GM03348 (cell line): ENCODE measurements around the gene TBX15.
A peak's percentile ranks its signal among the peaks of the same experiment; 100 is the strongest.
"Not testable (repeated sequence)": the region's sequence is repeated elsewhere in the genome, so short reads cannot be mapped to it uniquely, and the experiment has no call there.

Source experiments
- DNase-seq: peaks from one replicate; pipeline ENCODE4 v3.0.0; 2012; ENCODE audit warnings: low spot score

TBX15 gene

DNA sequence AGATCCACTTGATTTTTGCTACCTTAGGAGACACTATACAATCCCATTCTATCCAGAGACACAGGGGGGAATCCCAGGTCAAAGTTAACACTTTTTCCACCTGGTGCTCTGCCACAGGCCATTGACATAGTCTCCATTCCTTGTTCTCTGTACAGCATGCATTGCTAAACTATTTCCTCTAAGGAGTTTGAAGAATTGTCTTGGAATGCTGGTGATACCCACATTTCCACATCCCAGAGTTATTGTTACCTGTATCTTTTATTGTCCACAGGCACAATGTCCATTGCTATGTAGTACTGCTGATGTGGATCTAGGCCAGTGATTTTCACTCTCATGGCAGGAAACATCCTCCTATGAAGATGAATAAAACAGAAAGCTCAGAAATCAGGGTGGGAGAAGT is 61.9 kb downstream of the TBX15 start:
- no peak for DNase-seq

DNA sequence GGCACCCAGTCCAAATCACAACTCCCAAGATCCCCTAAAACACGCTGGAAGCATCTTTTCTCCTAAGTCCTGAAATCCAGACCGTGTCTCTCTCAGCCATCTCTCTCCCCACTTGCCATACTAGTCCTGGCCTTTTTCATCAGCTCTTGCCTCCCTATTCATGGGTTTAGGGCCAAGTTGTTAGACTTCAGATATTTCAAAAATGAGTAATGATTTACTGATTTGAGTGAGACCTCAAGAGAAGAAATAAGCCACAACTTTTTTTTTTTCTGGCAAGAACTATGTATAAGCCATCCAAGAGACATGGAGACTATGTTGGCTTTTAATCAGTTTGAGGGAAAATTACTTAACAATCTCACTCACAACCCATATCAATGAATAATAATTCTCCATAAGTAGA is 62.5 kb downstream of the TBX15 start:
- DNase-seq: no peak

DNA sequence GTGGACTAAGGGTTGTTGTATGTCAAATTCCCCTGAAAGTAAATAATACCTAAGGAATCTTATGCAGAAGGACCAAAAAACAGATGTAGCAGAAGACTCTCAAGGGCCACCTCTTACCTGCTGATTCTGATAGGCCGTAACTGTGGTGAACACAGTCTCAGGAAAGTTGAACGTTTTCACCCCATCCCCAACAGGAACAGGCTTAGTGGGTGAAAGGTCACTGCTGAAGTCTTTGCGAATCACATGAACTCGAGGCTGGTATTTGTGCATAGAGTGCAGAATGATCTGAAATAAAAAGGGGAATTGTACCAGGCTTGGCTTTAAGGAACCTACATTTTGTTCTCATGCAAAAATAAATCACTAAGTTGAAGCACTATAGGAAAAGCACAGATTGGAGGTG is 64.8 kb downstream of the TBX15 start:
- no peak for DNase-seq

DNA sequence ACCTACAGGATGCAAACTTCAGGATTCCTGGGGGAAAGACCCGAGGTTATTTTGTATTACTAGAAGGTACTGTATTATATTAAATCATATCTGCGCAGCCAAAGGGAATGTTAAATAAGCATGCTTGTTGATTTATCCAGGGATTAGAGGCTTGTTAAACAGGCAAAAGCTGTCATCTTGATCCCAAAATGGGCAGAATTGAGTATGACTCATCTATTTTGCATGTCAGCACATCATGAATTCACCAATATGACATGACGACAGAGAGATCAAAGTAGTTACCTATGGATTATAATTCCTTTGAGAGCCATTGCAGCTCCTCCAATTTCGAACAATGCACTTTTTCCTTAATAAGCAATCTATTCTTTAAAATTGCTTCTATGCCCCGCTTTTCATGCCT is 66.1 kb downstream of the TBX15 start:
- DNase-seq: no peak

DNA sequence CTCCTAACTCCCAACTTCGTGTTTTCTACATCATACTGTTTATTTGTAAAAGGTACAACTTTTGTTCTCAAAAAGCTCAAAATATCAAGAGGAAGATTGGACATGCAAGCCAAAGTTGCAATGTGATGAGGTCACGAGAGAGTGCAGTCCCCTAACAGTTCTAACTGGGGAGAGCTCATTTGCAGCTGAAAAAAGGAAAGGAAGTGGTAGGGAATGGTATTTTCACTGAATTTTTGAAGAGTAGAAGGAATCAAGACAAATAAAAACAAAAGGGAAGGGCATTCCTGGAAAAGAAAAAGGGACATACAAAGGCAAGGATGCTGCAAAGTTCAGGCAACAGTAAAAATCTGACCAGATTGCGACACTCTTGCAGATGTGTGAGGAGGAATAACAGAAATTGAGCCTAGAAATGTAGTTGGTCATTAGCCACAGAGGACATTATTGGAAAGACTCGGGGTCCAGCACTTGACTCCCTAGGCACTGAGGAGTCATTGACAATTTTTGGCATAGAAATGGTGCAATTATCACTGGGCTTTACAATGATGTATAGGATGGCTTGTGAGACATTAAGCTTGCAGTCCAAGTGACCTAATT is 67.9 kb downstream of the TBX15 start:
- no peak for DNase-seq

GRCh38 chr1:118918940-118919259 is 69.2 kb downstream of the TBX15 start:
- DNase-seq: no peak

- DNase-seq: no peak
Observed at GRCh38 chr1:118918230-118918939, 69.8 kb downstream of the TBX15 start.

DNA sequence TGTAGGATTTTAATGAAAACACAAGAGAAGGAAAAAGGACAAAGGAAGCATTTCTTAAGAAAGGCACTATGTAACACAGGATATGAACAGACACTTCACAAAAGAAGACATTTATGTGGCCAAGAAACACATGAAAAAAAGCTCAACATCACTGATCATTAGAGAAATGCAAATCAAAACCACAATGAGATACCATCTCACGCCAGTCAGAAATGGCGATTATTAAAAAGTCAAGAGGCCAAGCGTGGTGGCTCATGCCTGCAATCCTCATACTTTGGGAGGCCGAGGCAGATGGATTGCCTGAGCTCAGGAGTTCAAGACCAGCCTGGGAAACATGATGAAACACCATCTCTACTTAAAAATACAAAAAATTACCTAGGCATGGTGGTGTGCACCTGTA is 71.8 kb downstream of the TBX15 start:
- not testable (repeated sequence) for DNase-seq

GRCh38 chr1:118914379-118915161 is 73.6 kb downstream of the TBX15 start:
- DNase-seq: no peak

- DNase-seq: no peak
Observed at GRCh38 chr1:118913818-118914217, 74.3 kb downstream of the TBX15 start.

- no peak for DNase-seq
Observed at GRCh38 chr1:118912574-118912973, 75.6 kb downstream of the TBX15 start.

- no peak for DNase-seq
Observed at GRCh38 chr1:118911571-118911970, 76.6 kb downstream of the TBX15 start.

GRCh38 chr1:118907466-118907865 is 80.7 kb downstream of the TBX15 start:
- no peak for DNase-seq

- DNase-seq: no peak
Observed at GRCh38 chr1:118905671-118906070, 82.5 kb downstream of the TBX15 start.

DNA sequence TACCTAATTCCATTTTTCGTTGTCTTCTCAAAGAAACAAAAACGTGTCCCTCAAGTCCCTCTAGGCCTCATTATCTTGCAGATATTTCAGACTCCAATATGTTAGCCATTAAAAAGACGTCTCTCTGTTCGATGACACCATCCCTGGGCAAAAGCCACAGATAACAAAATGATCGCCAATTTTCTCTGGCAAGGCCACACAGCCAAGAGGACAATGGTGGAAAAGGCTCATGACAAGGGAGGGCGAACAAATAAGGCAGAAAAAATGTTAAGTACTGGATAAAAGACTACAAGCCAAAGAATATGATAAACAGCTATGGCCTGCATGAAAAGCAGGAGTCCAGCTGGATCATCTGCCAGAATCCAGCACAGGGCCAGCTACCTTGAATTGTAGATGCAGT is 82.9 kb downstream of the TBX15 start:
- DNase-seq: no peak

DNA sequence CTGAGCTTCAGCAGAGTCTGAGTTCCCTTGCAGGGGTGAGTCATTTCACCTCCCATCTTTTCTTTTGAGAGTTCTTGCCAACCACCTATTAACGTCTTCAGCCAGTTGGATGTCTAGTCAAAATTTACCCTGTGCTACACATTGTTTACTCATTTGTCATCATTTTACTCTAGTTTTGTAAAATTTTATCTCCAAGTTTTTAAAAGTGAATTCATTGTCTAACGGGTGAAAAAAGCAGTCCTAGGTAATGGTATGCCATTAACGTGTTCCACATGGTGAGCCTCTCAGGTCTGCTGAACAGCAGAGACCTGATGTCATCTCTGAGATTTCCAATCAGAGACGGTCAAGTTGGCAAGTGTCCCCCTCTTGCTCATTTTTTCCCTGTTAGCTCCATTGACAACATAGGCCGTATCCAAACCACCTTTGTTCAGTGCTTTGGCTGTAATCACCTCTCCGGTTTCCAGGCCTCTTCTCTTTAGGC is 85.4 kb downstream of the TBX15 start:
- DNase-seq: peak; percentile 60

- DNase-seq: no peak
Observed at GRCh38 chr1:118902299-118902698, 85.8 kb downstream of the TBX15 start.

- DNase-seq: no peak
Observed at GRCh38 chr1:118900643-118901440, 87.3 kb downstream of the TBX15 start.

GRCh38 chr1:118899340-118899739 is 88.8 kb downstream of the TBX15 start:
- no peak for DNase-seq

GRCh38 chr1:118898712-118899111 is 89.4 kb downstream of the TBX15 start:
- no peak for DNase-seq

DNA sequence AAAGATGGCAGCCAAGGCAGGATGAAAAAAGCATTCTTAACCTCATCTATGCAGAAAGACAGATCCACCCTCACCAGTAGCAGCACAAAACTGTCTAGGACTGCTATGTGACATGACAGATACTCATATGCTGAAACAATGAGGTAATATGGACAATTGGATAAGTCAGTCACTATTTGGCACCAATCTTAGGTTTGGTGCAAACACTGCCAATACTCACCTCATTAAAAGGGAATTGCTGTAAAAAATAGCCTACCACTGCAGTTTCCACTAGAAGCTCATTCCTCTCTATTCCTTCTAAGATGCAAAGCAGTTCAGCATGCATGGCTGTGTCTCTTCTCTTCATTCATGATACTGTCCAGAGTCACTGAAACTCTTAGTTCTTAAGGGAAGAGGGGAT is 91.7 kb downstream of the TBX15 start:
- no peak for DNase-seq

DNA sequence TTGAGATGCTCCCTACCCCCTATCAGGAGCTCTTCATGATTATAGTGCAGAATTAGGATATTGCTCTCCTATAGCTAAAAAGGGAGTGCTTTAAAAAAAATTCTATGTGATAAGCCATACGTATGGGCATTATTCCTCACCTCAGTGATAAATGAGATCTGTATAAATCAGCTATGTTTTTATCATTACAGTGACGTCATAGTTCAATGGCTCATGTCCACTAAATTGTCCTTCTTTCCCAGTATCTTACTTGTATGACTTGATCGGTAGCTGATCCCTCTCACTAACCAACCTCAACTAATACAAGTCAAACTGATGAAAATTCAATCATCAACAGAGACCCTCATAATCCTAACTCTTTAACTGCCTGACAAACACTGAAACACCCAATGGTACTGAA is 93.3 kb downstream of the TBX15 start:
- no peak for DNase-seq
